Measurements from ENCODE around the gene NR6A1. TPM values are rescaled to one million over a fixed set of nuclear protein-coding genes. Genes with fewer than 3 reads are reported as not detected.

NR6A1 gene
- polyA plus RNA-seq, 1 experiment: 0.10 TPM

GRCh38 chr9:124479371-124479770 lies 291.7 kb downstream of the NR6A1 start:
- ChIA-PET CTCF (no interaction called here), POLR2A (no interaction called here)
- Histone ChIP-seq H3K27ac (ENCODE audit: low read depth, low read length) (no peak overlapping the region), H3K27me3 (ENCODE audit: control insufficient read depth, insufficient read depth, low read length) (peaks cover 73% of the 10 kb centered on the region), H3K9me3 (ENCODE audit: control insufficient read depth, insufficient read depth, low read length) (no peaks in the 10 kb centered on the region; the same call in 1 of the 2 replicates), H3K4me3 (ENCODE audit: low read depth, low read length) (no peak overlapping the region)
- DNase-seq (ENCODE audit: low read depth, low spot score): no peak
- no peak for TF ChIP-seq CTCF (IDR thresholded peaks at IDR 0.05; ENCODE audit: low read depth, low read length)

- TF ChIP-seq CTCF (IDR thresholded peaks at IDR 0.05; ENCODE audit: low read depth, low read length): no peak
- Histone ChIP-seq H3K27me3 (ENCODE audit: control insufficient read depth, insufficient read depth, low read length) (peaks cover 66% of the 10 kb centered on the region), H3K27ac (ENCODE audit: low read depth, low read length) (no peak overlapping the region), H3K9me3 (ENCODE audit: control insufficient read depth, insufficient read depth, low read length) (no peaks in the 10 kb centered on the region; the same call in 1 of the 2 replicates), H3K4me3 (ENCODE audit: low read depth, low read length) (no peak overlapping the region)
- POLR2A ChIA-PET: no interaction called here
- DNase-seq (ENCODE audit: low read depth, low spot score): no peak
- CTCF ChIA-PET: interaction anchor here (0.6 to 1.1 kb wide), 2 partner anchors 57 to 70 kb away, joined by 3 to 4 read pairs; no protein-coding TSS in a partner anchor
Measured at GRCh38 chr9:124478354-124478753, 292.8 kb downstream of the NR6A1 start.

GRCh38 chr9:124477648-124478285 lies 293.3 kb downstream of the NR6A1 start:
- Histone ChIP-seq H3K9me3 (ENCODE audit: control insufficient read depth, insufficient read depth, low read length) (no peaks in the 10 kb centered on the region; the same call in 1 of the 2 replicates), H3K27me3 (ENCODE audit: control insufficient read depth, insufficient read depth, low read length) (peaks cover 71% of the 10 kb centered on the region), H3K27ac (ENCODE audit: low read depth, low read length) (no peak overlapping the region), H3K4me3 (ENCODE audit: low read depth, low read length) (no peak overlapping the region)
- CTCF ChIA-PET: interaction anchor here (0.6 to 1.1 kb wide), 2 partner anchors 56 to 69 kb away, joined by 3 to 4 read pairs; no protein-coding TSS in a partner anchor
- no peak for DNase-seq (ENCODE audit: low read depth, low spot score)
- POLR2A ChIA-PET: interaction anchor here (0.6 kb wide), 1 partner anchor 59 kb away, joined by 15 read pairs; no protein-coding TSS in a partner anchor
- no peak for TF ChIP-seq CTCF (IDR thresholded peaks at IDR 0.05; ENCODE audit: low read depth, low read length)

- POLR2A ChIA-PET: interaction anchor here (0.6 kb wide), 1 partner anchor 60 kb away, joined by 15 read pairs; no protein-coding TSS in a partner anchor
- Histone ChIP-seq H3K27ac (ENCODE audit: low read depth, low read length) (no peak overlapping the region), H3K27me3 (ENCODE audit: control insufficient read depth, insufficient read depth, low read length) (peaks cover 71% of the 10 kb centered on the region), H3K4me3 (ENCODE audit: low read depth, low read length) (no peak overlapping the region), H3K9me3 (ENCODE audit: control insufficient read depth, insufficient read depth, low read length) (no peaks in the 10 kb centered on the region; the same call in 1 of the 2 replicates)
- no peak for TF ChIP-seq CTCF (IDR thresholded peaks at IDR 0.05; ENCODE audit: low read depth, low read length)
- CTCF ChIA-PET: no interaction called here
- no peak for DNase-seq (ENCODE audit: low read depth, low spot score)
Measured at GRCh38 chr9:124477211-124477647, 293.9 kb downstream of the NR6A1 start.
